A673 (cell line): ENCODE results near the gene PDE5A.

ENCODE experiments used
- EZH2 ChIP-seq: fragments of 200-600 bp; sonication (generic); IDR thresholded peaks from 2 replicates; pipeline ENCODE4 v1.6.1; 2017; ENCODE audit warnings: borderline replicate concordance, low read depth, mild to moderate bottlenecking, mixed read lengths, antibody characterized with exemption, low read length; ENCODE audit not compliant: poor library complexity, severe bottlenecking
- TF ChIP-seq, protein P1 (sequence below): fragments of 300-800, 200-600 bp; sonication (generic); conservative IDR thresholded peaks from 2 replicates; pipeline ENCODE4 v1.5.1; 2017; ENCODE audit warnings: low read depth, mild to moderate bottlenecking, antibody characterized with exemption, low read length, moderate library complexity, mixed read lengths

- no peak for TF ChIP-seq EZH2
- TF ChIP-seq, protein P1, sequence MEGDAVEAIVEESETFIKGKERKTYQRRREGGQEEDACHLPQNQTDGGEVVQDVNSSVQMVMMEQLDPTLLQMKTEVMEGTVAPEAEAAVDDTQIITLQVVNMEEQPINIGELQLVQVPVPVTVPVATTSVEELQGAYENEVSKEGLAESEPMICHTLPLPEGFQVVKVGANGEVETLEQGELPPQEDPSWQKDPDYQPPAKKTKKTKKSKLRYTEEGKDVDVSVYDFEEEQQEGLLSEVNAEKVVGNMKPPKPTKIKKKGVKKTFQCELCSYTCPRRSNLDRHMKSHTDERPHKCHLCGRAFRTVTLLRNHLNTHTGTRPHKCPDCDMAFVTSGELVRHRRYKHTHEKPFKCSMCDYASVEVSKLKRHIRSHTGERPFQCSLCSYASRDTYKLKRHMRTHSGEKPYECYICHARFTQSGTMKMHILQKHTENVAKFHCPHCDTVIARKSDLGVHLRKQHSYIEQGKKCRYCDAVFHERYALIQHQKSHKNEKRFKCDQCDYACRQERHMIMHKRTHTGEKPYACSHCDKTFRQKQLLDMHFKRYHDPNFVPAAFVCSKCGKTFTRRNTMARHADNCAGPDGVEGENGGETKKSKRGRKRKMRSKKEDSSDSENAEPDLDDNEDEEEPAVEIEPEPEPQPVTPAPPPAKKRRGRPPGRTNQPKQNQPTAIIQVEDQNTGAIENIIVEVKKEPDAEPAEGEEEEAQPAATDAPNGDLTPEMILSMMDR: peak; percentile 72
Observed at GRCh38 chr4:119628281-119629141, at the start of gene PDE5A.
